Thoracic aorta (tissue), 2 donors: ENCODE data around the gene TNFAIP2. TPM values are rescaled to one million over a fixed set of nuclear protein-coding genes. Genes with fewer than 3 reads are reported as not detected.

Source experiments
- ATAC-seq: fragments of 150-250 bp; one replicate; pipeline ENCODE4 v1.8.0; 2017; ENCODE audit warnings: low read depth; ENCODE audit not compliant: insufficient number of reproducible peaks, low FRiP score
- DNase-seq: peaks from one replicate; pipeline ENCODE4 v3.0.0-alpha.2; 2020; ENCODE audit warnings: low spot score
- H3K27ac ChIP-seq, 2 donors: fragments of 200-600 bp; sonication (generic); 1 replicate in 1 of 2; 2 replicates in 1 of 2; pipeline ENCODE4 v1.5.1; 2016; ENCODE audit warnings: mild to moderate bottlenecking in 2 of 2, moderate library complexity in 2 of 2
- H3K27me3 ChIP-seq: fragments of 200-600 bp; sonication (generic); replicated peaks from 2 replicates; pipeline ENCODE4 v1.6.0; 2016; ENCODE audit warnings: mild to moderate bottlenecking; ENCODE audit not compliant: insufficient read depth
- H3K36me3 ChIP-seq: fragments of 200-600 bp; sonication (generic); one replicate; pipeline ENCODE4 v1.5.1; 2016
- H3K4me1 ChIP-seq, 2 donors: fragments of 200-600 bp; sonication (generic); 1 replicate in 1 of 2; 2 replicates in 1 of 2; pipeline versions ENCODE4 v1.5.1 to v1.6.0; 2016; ENCODE audit warnings: low read depth in 2 of 2, mild to moderate bottlenecking in 1 of 2; ENCODE audit not compliant: control insufficient read depth in 1 of 2
- H3K4me3 ChIP-seq: fragments of 200-600 bp; sonication (generic); 2 replicates; pipeline ENCODE4 v1.5.1; 2016; ENCODE audit warnings: mild to moderate bottlenecking
- H3K9me3 ChIP-seq: fragments of 200-600 bp; sonication (generic); 2 replicates; pipeline ENCODE4 v1.5.1; 2016
- total RNA-seq, 2 donors: library from RNA; depleted of rRNA; stranded (reverse); fragments of >200 nt; gene quantifications; one replicate each; pipeline versions ENCODE4 v1.1.0 to v1.2.3, GENCODE V29; 2016
- TF ChIP-seq, protein P1 (sequence below): fragments of 200-600 bp; sonication (generic); IDR thresholded peaks from one replicate; pipeline ENCODE4 v1.5.1; 2019; ENCODE audit warnings: antibody characterized with exemption

The TNFAIP2 gene
- total RNA-seq, 2 donors from 2014 or later = 135 to 228 TPM

GRCh38 chr14:103086771-103087342 lies 36.4 kb upstream of the TNFAIP2 start:
- no peak for DNase-seq
- no peak for ATAC-seq

GRCh38 chr14:103087343-103087835 lies 35.9 kb upstream of the TNFAIP2 start:
- Histone ChIP-seq H3K4me1 (peaks cover 9 to 14% of the 10 kb centered on the region in 2 donors), H3K27me3 (no peaks in the 10 kb centered on the region), H3K9me3 (no peaks in the 10 kb centered on the region), H3K4me3 (no peak overlapping the region), H3K27ac (no peak overlapping the region), H3K36me3 (no peaks in the 10 kb centered on the region)
- no peak for ATAC-seq
- TF ChIP-seq, protein P1, sequence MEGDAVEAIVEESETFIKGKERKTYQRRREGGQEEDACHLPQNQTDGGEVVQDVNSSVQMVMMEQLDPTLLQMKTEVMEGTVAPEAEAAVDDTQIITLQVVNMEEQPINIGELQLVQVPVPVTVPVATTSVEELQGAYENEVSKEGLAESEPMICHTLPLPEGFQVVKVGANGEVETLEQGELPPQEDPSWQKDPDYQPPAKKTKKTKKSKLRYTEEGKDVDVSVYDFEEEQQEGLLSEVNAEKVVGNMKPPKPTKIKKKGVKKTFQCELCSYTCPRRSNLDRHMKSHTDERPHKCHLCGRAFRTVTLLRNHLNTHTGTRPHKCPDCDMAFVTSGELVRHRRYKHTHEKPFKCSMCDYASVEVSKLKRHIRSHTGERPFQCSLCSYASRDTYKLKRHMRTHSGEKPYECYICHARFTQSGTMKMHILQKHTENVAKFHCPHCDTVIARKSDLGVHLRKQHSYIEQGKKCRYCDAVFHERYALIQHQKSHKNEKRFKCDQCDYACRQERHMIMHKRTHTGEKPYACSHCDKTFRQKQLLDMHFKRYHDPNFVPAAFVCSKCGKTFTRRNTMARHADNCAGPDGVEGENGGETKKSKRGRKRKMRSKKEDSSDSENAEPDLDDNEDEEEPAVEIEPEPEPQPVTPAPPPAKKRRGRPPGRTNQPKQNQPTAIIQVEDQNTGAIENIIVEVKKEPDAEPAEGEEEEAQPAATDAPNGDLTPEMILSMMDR = no peak
- no peak for DNase-seq

More at GRCh38 chr14:103086771-103087342, 36.4 kb upstream of the TNFAIP2 start:
- no peaks in the 10 kb centered on the region for H3K27me3 ChIP-seq
- peaks cover 9 to 14% of the 10 kb centered on the region in 2 donors for H3K4me1 ChIP-seq
- H3K9me3 ChIP-seq = no peaks in the 10 kb centered on the region
- no peak overlapping the region for H3K4me3 ChIP-seq
- TF ChIP-seq, protein P1 = no peak
- H3K36me3 ChIP-seq = no peaks in the 10 kb centered on the region
- no peak overlapping the region for H3K27ac ChIP-seq

GRCh38 chr14:103088921-103089320 lies 34.3 kb upstream of the TNFAIP2 start:
- TF ChIP-seq, protein P1 = no peak
- ATAC-seq (no peak), DNase-seq (no peak)
- Histone ChIP-seq H3K27me3 (no peaks in the 10 kb centered on the region), H3K4me1 (peaks cover 8 to 12% of the 10 kb centered on the region in 2 donors), H3K9me3 (no peaks in the 10 kb centered on the region), H3K4me3 (no peak overlapping the region), H3K27ac (no peak overlapping the region), H3K36me3 (no peaks in the 10 kb centered on the region)

DNA sequence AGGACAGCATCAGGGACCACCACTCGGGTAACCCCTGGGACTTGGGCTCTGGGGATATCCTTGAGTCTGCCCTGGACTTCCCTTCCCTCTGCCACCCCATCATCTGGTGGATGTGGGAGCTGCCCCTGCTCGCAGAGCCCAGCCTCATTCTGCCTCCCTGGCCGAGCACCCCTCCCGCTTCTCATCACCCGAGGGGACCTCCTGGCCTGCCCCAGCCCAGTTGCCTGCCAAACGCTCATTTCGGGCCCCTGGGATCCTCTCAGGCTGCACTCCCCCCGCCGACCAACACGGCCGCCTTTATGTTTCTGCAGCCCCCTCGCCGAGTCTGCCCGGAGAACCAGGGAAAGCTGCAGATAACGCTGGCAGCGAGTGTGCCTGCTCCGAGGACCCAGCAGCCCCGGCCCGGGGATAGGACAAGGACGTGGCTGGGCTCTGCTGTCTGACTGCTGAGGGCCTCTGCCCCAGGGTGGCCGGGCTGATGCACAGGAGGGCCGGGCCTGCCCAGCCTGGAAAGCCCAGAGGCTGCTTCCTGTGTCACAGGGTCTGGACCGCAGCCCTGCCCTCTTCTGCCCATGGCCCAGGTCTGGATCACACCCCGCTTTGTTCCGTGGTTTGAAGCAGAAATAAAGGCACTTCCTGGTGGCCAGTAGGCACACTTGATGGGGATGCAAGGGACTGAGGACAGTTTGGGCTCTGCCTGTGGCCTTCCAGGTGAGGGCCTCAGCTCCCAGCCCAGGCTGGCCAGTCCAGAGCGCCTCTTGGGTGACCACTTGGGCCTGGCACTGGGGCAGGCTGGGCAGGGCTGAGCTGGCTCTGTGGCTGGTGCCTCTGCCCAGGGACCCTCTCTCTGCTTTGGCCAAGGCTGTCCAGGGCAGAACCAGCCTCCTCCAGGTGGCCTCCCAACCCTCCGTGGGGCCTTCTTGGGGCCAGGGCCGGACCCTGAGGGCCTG lies 33.6 kb upstream of the TNFAIP2 start:
- H3K36me3 ChIP-seq = no peaks in the 10 kb centered on the region
- no peak overlapping the region for H3K4me3 ChIP-seq
- ATAC-seq = no peak
- DNase-seq = no peak
- no peak overlapping the region for H3K27ac ChIP-seq
- H3K9me3 ChIP-seq = no peaks in the 10 kb centered on the region
- peaks cover 5 to 6% of the 10 kb centered on the region in 2 donors for H3K4me1 ChIP-seq
- TF ChIP-seq, protein P1 = no peak
- H3K27me3 ChIP-seq = no peaks in the 10 kb centered on the region

- H3K9me3 ChIP-seq = no peaks in the 10 kb centered on the region
- DNase-seq = no peak
- H3K27ac ChIP-seq = no peak overlapping the region
- no peak for ATAC-seq
- peaks cover 5 to 6% of the 10 kb centered on the region in 2 donors for H3K4me1 ChIP-seq
- peak overlapping the region; percentile 77 for H3K4me3 ChIP-seq
- no peaks in the 10 kb centered on the region for H3K36me3 ChIP-seq
- H3K27me3 ChIP-seq = no peaks in the 10 kb centered on the region
- TF ChIP-seq, protein P1 = no peak
Measured at GRCh38 chr14:103090481-103091020, 32.7 kb upstream of the TNFAIP2 start.
